Naive B cell (primary cell): Measurements from ENCODE around the gene DIAPH2. TPM values are rescaled to one million over a fixed set of nuclear protein-coding genes. Genes with fewer than 3 reads are reported as not detected.

Source experiments
- ATAC-seq, 2 donors: fragments of 150-1000 bp; cut with Tn5 transposase; 2 replicates each; pipeline ENCODE4 v1.10.0; 2021; ENCODE audit warnings: low read depth in 2 of 2, mild to moderate bottlenecking in 2 of 2, moderate library complexity in 2 of 2
- DNase-seq: peaks from one replicate; pipeline ENCODE4 v3.0.0; 2022
- H3K27ac Mint-ChIP-seq, 6 donors: one replicate each; pipeline ENCODE4 v1.8.0; 2020 to 2022; ENCODE audit warnings: mild to moderate bottlenecking in 6 of 6, mixed read lengths in 6 of 6, moderate library complexity in 5 of 6, inconsistent platforms in 2 of 6
- H3K27me3 Mint-ChIP-seq, 3 donors: one replicate each; pipeline ENCODE4 v1.8.0; 2021 to 2022; ENCODE audit warnings: mixed read lengths in 3 of 3, mild to moderate bottlenecking in 1 of 3
- H3K36me3 Mint-ChIP-seq, 2 donors: one replicate each; pipeline ENCODE4 v1.8.0; 2020 to 2022; ENCODE audit warnings: mixed read lengths in 2 of 2, inconsistent platforms in 1 of 2, mild to moderate bottlenecking in 1 of 2
- H3K4me1 Mint-ChIP-seq, 3 donors: one replicate each; pipeline ENCODE4 v1.8.0; 2020 to 2022; ENCODE audit warnings: mixed read lengths in 3 of 3, inconsistent platforms in 1 of 3, mild to moderate bottlenecking in 1 of 3, moderate library complexity in 1 of 3
- H3K4me3 Mint-ChIP-seq, 8 donors: one replicate each; pipeline ENCODE4 v1.8.0; 2020 to 2022; ENCODE audit warnings: mild to moderate bottlenecking in 8 of 8, mixed read lengths in 8 of 8, moderate library complexity in 8 of 8, inconsistent platforms in 2 of 8
- H3K9me3 Mint-ChIP-seq, 7 donors: one replicate each; pipeline ENCODE4 v1.8.0; 2020 to 2022; ENCODE audit warnings: mixed read lengths in 7 of 7, mild to moderate bottlenecking in 5 of 7, inconsistent platforms in 2 of 7, moderate library complexity in 1 of 7
- polyA plus RNA-seq, 6 donors: library from polyadenylated mRNA; unstranded; fragments of 300-500 nt; fragmentation: Illumina TruSeq; gene quantifications; one replicate each; pipeline ENCODE4 v1.2.3, GENCODE V29; 2021; ENCODE audit warnings: low read depth in 6 of 6

Gene DIAPH2
- polyA plus RNA-seq, 6 donors from 2014 or later, result 6.4 to 15.2 (median 9.9) TPM

- Mint-ChIP-seq H3K4me1 (peaks cover 0 to 6% (median 0%) of the 10 kb centered on the region in 3 donors), H3K4me3 (no peak overlapping the region), H3K36me3 (no peaks in the 10 kb centered on the region), H3K27me3 (no peaks in the 10 kb centered on the region), H3K27ac (no peak overlapping the region), H3K9me3 (no peaks in the 10 kb centered on the region)
- no peak for ATAC-seq
- DNase-seq, result no peak
These were observed 381.7 kb downstream of the DIAPH2 start for GRCh38 chrX:97066381-97066780.

- Mint-ChIP-seq H3K4me3 (no peak overlapping the region), H3K36me3 (no peaks in the 10 kb centered on the region), H3K4me1 (no peaks in the 10 kb centered on the region), H3K27me3 (no peaks in the 10 kb centered on the region), H3K27ac (no peak overlapping the region), H3K9me3 (no peaks in the 10 kb centered on the region)
- ATAC-seq (no peak), DNase-seq (no peak)
These were observed 385.7 kb downstream of the DIAPH2 start for GRCh38 chrX:97070346-97070745.

GRCh38 chrX:97074400-97074799, 389.8 kb downstream of the DIAPH2 start:
- Mint-ChIP-seq H3K4me1 (no peaks in the 10 kb centered on the region), H3K36me3 (no peaks in the 10 kb centered on the region), H3K27ac (no peak overlapping the region), H3K4me3 (no peak overlapping the region), H3K27me3 (no peaks in the 10 kb centered on the region), H3K9me3 (no peaks in the 10 kb centered on the region)
- DNase-seq (no peak), ATAC-seq (no peak)

- Mint-ChIP-seq H3K9me3 (peaks cover 0 to 4% (median 0%) of the 10 kb centered on the region in 7 donors), H3K27ac (peak overlapping the region in 1 of 6 donors; percentile 66), H3K36me3 (no peaks in the 10 kb centered on the region), H3K27me3 (no peaks in the 10 kb centered on the region), H3K4me3 (no peak overlapping the region), H3K4me1 (no peaks in the 10 kb centered on the region)
- ATAC-seq (no peak), DNase-seq (no peak)
These were observed 404.5 kb downstream of the DIAPH2 start for GRCh38 chrX:97089116-97089515.

- ATAC-seq, result no peak
- DNase-seq, result no peak
- H3K4me1 Mint-ChIP-seq, result no peaks in the 10 kb centered on the region
- H3K27me3 Mint-ChIP-seq, result no peaks in the 10 kb centered on the region
- H3K9me3 Mint-ChIP-seq, result peaks cover 0 to 2% (median 0%) of the 10 kb centered on the region in 7 donors
- no peak overlapping the region for H3K4me3 Mint-ChIP-seq
- H3K36me3 Mint-ChIP-seq, result no peaks in the 10 kb centered on the region
- H3K27ac Mint-ChIP-seq, result no peak overlapping the region
These were observed 411.7 kb downstream of the DIAPH2 start for GRCh38 chrX:97096385-97096784.

GRCh38 chrX:97102938-97103337, 418.3 kb downstream of the DIAPH2 start:
- peaks cover 7 to 16% (median 7%) of the 10 kb centered on the region in 3 donors for H3K4me1 Mint-ChIP-seq
- H3K36me3 Mint-ChIP-seq, result no peaks in the 10 kb centered on the region
- no peak for DNase-seq
- peak overlapping the region in 1 of 6 donors; percentile 69 for H3K27ac Mint-ChIP-seq
- peak; percentile 37 to 60 for ATAC-seq
- peaks cover 0 to 3% (median 0%) of the 10 kb centered on the region in 7 donors for H3K9me3 Mint-ChIP-seq
- H3K27me3 Mint-ChIP-seq, result no peaks in the 10 kb centered on the region
- no peak overlapping the region for H3K4me3 Mint-ChIP-seq

GRCh38 chrX:97109730-97110129, 425.1 kb downstream of the DIAPH2 start:
- no peaks in the 10 kb centered on the region for H3K4me1 Mint-ChIP-seq
- H3K36me3 Mint-ChIP-seq, result no peaks in the 10 kb centered on the region
- ATAC-seq (no peak), DNase-seq (no peak)
- H3K9me3 Mint-ChIP-seq, result no peaks in the 10 kb centered on the region
- H3K27ac Mint-ChIP-seq, result no peak overlapping the region
- no peak overlapping the region for H3K4me3 Mint-ChIP-seq
- H3K27me3 Mint-ChIP-seq, result no peaks in the 10 kb centered on the region

GRCh38 chrX:97117572-97117971, 432.9 kb downstream of the DIAPH2 start:
- Mint-ChIP-seq H3K27ac (no peak overlapping the region), H3K9me3 (peaks cover 0 to 2% (median 0%) of the 10 kb centered on the region in 7 donors), H3K4me1 (no peaks in the 10 kb centered on the region), H3K27me3 (no peaks in the 10 kb centered on the region), H3K36me3 (peaks cover 0 to 9% of the 10 kb centered on the region in 2 donors), H3K4me3 (no peak overlapping the region)
- DNase-seq (no peak), ATAC-seq (no peak)

GRCh38 chrX:97119474-97120109, 434.9 kb downstream of the DIAPH2 start:
- peaks cover 0 to 10% of the 10 kb centered on the region in 2 donors for H3K36me3 Mint-ChIP-seq
- peaks cover 0 to 2% (median 0%) of the 10 kb centered on the region in 7 donors for H3K9me3 Mint-ChIP-seq
- DNase-seq, result no peak
- H3K27me3 Mint-ChIP-seq, result no peaks in the 10 kb centered on the region
- no peak overlapping the region for H3K27ac Mint-ChIP-seq
- ATAC-seq, result no peak
- H3K4me3 Mint-ChIP-seq, result no peak overlapping the region
- H3K4me1 Mint-ChIP-seq, result peaks cover 0 to 1% (median 0%) of the 10 kb centered on the region in 3 donors

- ATAC-seq, result no peak
- Mint-ChIP-seq H3K36me3 (peaks cover 0 to 16% of the 10 kb centered on the region in 2 donors), H3K4me3 (no peak overlapping the region), H3K27me3 (no peaks in the 10 kb centered on the region), H3K9me3 (peaks cover 0 to 3% (median 0%) of the 10 kb centered on the region in 7 donors), H3K27ac (no peak overlapping the region), H3K4me1 (peaks cover 0 to 4% (median 0%) of the 10 kb centered on the region in 3 donors)
- DNase-seq, result no peak
These were observed 438.4 kb downstream of the DIAPH2 start for GRCh38 chrX:97123001-97123400.

- no peak overlapping the region for H3K27ac Mint-ChIP-seq
- H3K9me3 Mint-ChIP-seq, result peaks cover 0 to 3% (median 0%) of the 10 kb centered on the region in 7 donors
- ATAC-seq, result no peak
- H3K36me3 Mint-ChIP-seq, result peaks cover 0 to 8% of the 10 kb centered on the region in 2 donors
- no peaks in the 10 kb centered on the region for H3K27me3 Mint-ChIP-seq
- no peak overlapping the region for H3K4me3 Mint-ChIP-seq
- H3K4me1 Mint-ChIP-seq, result peaks cover 0 to 4% (median 0%) of the 10 kb centered on the region in 3 donors
- no peak for DNase-seq
These were observed 441.4 kb downstream of the DIAPH2 start for GRCh38 chrX:97126020-97126419.

GRCh38 chrX:97132664-97133415, 448.2 kb downstream of the DIAPH2 start:
- DNase-seq, result no peak
- Mint-ChIP-seq H3K4me3 (peak overlapping the region in 2 of 8 donors; percentile 64 to 78), H3K9me3 (no peaks in the 10 kb centered on the region), H3K27ac (peak overlapping the region in 2 of 6 donors; percentile 25 to 66), H3K27me3 (no peaks in the 10 kb centered on the region), H3K36me3 (peaks cover 0 to 6% of the 10 kb centered on the region in 2 donors), H3K4me1 (peaks cover 0 to 16% (median 5%) of the 10 kb centered on the region in 3 donors)
- ATAC-seq, result no peak

- Mint-ChIP-seq H3K4me3 (no peak overlapping the region), H3K9me3 (no peaks in the 10 kb centered on the region), H3K27ac (peak overlapping the region in 1 of 6 donors; percentile 41), H3K27me3 (no peaks in the 10 kb centered on the region), H3K4me1 (peaks cover 0 to 6% (median 0%) of the 10 kb centered on the region in 3 donors), H3K36me3 (peaks cover 0 to 6% of the 10 kb centered on the region in 2 donors)
- ATAC-seq (no peak), DNase-seq (no peak)
These were observed 461.3 kb downstream of the DIAPH2 start for GRCh38 chrX:97145934-97146333.

GRCh38 chrX:97155816-97156215, 471.2 kb downstream of the DIAPH2 start:
- Mint-ChIP-seq H3K27ac (no peak overlapping the region), H3K36me3 (no peaks in the 10 kb centered on the region), H3K9me3 (peaks cover 0 to 5% (median 0%) of the 10 kb centered on the region in 7 donors), H3K4me1 (peaks cover 0 to 4% (median 0%) of the 10 kb centered on the region in 3 donors), H3K27me3 (no peaks in the 10 kb centered on the region), H3K4me3 (no peak overlapping the region)
- no peak for ATAC-seq
- no peak for DNase-seq
